ENCODE data around the gene TRPV5.
"Not testable (repeated sequence)": the region's sequence is repeated elsewhere in the genome, so short reads cannot be mapped to it uniquely, and the experiment has no call there.

Gene TRPV5

DNA sequence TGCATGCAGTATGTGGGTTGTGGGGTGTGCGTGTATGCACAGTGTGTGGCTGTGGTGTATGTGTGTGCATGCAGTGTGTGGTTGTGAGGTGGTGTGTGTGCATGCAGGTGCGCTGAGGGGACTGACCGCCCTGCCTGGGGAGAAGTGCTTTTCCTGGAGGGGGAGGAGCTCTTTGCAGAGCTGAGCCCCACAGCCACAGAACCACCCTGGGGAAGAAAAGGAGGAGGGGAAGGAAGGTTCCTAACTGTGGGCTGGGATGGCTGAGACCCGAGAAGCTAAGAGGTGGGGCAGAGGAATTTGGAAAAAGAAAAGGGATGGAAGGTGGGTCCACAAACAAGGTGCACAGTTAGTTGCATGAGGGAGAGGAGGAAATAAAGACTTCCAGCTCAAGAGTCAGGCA, at the start of gene TRPV5:
Gene TRPV5, minus strand, starts transcription at position 123 of the 400 bp plus-strand sequence. CDS start 287 bp downstream, outside the sequence.
- no peak for DNase-seq
- intact Hi-C loops (cut with DNase I): no loop called here

DNA sequence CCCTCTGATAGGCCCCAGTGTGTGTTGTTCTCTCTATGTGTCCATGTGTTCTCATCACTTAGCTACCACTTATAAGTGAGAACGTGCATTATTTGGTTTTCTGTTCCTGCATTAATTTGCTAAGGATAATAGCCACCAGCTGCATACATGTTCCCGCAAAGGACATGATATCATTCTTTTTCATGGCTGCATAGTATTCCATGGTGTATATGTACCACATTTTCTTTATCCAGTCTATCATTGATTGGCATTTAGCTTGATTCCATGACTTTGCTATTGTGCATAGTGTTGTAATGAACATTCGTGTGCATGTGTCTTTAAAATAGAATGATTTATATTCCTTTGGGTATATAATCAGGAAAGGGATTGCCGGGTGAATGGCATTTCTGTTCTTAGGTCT, 44.9 kb upstream of the TRPV5 start:
- intact Hi-C loops (cut with DNase I): not testable (repeated sequence)

DNA sequence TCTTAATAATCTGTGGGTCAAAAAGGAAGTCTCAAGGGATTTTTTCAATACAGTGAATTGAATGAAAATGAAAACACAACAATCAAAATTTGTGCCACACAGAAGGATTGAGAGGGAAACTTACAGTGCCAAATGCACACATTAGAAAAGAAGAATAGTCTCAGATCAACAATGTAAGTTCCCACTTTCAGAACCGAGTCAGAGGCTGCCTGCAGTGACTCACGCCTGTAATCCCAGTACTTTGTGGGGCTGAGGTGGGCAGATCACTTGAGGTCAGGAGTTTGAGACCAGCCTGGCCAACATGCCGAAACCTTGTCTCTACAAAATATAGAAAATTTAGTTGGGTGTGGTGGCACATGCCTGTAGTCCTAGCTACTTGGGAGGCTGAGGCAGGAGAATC, 41.1 kb upstream of the TRPV5 start:
- intact Hi-C loops (cut with DNase I): no loop called here
- no peak for DNase-seq

More for the DNA sequence above, 44.9 kb upstream of the TRPV5 start:
- not testable (repeated sequence) for DNase-seq

DNA sequence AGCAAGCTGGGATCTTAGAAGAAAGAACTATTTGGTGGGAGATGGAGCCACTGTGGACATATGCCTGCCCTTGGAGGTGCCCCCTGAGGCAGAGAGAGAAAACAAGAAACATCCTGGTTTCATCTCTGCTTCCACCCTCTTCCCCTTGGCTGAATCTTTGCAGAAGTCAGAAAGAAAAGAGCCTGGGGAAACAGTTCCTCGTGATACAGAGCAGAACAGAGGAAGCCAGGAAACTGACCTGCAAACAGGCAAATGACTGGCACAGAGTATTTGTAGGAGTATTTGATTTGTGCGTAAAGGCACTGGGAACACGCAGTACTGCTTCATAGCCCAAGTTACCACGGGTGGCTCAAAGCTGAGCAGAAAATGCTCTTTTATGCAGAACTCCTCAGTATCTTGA, 35.6 kb upstream of the TRPV5 start:
- intact Hi-C loops (cut with DNase I): no loop called here
- DNase-seq: no peak

DNA sequence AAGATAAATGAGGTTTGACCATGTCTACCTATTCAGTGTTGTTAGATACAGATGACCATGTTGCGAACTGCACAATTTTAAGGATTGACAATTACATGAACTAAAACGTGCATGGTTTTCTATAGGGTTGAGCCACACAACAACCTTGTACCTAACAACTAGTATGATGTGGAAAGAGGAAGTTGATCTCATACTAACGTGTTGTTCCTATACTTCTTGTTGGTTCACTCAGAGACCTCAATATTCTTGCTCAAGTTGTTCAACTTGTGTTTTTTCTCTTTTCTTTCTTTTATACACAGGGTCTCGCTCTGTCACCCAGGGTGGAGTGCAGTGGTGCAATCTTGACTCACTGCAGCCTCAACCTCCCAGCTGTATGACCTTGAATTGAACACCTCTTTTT, 34.7 kb upstream of the TRPV5 start:
- DNase-seq: no peak
- intact Hi-C loops (cut with DNase I): no loop called here

DNA sequence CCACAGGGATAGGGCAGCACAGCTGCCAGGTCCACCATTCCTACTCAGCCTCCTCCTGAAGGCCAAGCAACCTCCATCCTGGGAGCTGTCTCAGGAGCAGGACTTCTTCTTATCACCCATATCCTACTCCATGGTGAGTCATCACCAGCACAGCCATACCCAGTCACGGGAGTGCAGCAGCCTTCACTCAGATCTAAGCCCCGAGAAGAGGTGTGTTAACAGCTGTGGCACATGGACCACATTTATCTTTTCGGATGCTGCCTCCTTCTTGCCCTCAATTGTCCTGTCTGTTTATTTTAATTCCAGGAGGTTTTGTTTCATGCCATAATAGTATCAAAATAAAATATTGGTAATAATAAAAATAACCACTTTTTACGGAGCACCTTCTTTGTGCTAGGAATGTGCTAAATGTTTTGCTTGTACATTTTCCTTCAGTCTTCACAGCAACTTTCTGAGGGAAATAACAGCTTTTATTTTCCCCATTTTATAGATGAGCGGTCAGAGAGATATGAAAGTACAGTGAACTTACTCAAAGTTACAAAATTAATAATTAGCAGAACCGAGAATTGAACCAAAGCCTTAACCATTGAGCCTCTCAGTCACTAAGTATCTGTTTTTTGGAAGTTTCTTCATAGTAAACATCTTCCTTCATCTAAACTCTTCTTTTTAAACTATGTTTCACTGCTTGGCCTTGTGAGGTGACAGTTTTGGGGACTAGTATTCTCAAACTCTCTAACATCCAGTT, 31.1 kb upstream of the TRPV5 start:
- DNase-seq: no peak
- intact Hi-C loops (cut with DNase I): no loop called here

DNA sequence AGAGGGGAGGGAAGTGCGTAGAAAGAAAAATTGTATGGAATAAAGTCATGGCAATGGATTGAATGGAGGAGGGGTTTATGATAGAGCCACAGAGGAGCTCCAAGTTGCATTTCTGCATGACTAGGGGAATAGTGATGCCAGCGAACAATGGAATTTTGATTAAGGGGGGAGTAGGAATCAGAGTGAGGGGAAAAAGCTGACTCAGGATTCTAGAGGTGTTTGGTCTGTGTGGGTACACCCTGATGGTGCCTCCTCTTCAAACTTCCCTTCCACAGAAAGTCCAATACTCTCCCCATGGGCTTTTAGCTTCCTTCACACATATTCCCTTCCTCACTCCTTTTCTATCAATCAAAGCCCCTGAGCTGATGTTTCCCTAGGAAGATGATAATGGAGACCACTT, 30.4 kb upstream of the TRPV5 start:
- intact Hi-C loops (cut with DNase I): no loop called here
- no peak for DNase-seq

DNA sequence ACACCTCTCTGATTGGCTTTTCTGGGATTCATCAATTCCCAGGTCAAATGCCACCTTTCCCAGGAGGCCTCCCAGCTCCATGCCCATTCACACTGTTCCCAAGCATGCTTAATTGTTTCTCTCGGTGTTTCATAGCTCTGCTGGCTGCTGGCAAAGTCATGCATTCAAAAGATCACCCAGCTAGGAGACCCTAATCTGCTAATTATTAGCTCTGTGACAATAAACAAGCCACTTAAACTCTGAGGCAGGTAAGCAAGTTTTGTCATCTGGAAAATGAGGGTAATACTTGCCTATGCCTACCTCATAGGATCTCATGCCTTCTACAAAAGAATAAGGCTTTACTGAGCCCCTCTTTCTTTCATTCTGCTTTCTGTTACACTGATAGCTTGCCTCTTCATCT, 29.4 kb upstream of the TRPV5 start:
- DNase-seq: no peak
- intact Hi-C loops (cut with DNase I): no loop called here

DNA sequence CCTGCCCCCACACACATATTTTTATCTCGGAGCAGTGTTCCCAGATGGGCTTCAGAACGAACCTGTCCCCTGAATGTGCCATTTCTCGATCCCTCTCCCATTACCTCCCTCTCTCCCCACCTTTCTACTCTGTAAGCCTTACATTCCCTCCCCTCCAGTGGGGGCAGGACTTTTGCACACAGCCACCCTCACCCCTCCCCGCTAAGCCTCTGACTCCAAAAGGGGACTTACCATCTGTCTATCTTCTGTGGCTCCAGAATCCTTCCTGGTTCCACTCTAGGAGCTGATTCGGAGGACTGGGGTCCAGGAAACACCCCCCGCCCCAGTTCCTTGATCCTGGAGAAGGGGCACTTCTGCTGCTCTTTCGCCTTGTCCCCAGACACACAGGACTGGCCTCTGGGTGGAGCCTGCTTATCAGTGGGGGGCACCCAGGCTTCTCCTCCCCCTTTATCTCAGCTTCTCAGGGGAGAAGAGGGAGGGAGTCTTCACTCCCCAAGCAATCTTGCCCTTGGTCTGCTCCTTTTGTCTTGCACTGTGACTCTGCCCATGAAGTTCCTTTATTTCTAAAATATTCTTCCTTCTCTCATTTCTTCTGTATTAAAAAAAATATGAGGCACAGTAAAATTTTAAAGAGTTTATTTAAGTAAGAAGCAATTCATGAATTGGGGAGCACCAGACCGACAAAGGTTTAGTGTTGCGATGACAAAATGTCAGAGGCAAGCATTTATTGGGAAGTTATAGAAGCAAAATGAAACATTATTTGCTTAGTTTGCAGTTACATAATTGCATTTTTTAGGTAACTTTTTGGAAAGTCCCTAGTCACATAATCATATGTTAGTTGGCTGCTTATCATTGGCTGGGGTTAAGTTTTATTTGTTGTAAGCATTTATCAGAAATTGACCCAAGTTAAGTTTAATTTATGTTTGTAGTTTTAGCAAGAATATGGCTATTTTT, 28.7 kb upstream of the TRPV5 start, which contains the start of gene KEL:
Gene KEL, minus strand, starts transcription at position 391 of the 954 bp plus-strand sequence. Its CDS starts 157 bp downstream, at position 234.
- intact Hi-C loops (cut with DNase I): no loop called here
- DNase-seq: no peak

DNA sequence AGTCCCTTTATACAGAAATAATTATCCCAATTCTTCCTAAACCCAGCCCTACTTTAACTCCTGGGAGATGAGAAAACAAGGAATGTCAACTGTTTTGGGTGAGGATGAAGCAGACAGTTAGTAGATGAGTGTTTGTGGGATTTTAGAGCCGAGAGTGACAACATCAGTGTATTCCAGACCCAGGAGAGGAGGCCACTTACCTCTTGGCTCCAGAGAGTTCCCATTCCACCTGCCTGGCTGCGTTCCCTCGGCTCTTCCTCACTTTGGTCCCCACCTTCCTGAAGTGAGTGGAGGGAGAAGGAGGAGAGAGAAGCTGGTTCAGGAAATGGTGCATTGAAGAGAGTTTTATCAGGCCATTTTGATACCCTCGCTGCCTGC, 28.0 kb upstream of the TRPV5 start:
- intact Hi-C loops (cut with DNase I): no loop called here
- DNase-seq: no peak

DNA sequence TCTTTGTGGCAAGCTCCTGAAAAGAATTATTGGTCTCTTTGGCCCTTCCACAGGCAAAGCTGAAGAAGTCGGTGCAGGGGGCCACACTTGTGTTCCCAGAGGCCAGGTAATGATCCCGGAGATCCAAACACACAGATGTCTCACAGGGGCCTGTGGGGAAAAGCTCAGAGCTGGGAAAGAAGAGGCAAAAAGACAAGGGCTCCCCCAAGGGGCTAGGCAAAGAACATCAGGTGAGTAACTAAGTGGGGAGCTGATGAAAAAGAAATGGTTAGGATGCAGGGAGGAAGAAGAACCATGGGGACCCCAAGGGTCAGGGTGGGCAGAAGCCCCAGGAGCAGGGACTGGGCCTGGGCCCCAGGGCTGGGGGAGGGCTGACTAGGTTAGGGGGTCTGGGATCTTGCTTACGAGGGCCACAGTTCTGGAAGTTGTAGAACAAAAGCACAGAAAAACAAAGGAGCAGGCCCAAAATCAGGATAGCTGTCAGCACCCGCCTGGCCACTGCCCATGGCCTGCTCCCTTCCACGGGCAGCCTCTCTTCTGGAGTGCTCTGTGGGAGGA, 27.5 kb upstream of the TRPV5 start:
- DNase-seq: no peak
- intact Hi-C loops (cut with DNase I): no loop called here

DNA sequence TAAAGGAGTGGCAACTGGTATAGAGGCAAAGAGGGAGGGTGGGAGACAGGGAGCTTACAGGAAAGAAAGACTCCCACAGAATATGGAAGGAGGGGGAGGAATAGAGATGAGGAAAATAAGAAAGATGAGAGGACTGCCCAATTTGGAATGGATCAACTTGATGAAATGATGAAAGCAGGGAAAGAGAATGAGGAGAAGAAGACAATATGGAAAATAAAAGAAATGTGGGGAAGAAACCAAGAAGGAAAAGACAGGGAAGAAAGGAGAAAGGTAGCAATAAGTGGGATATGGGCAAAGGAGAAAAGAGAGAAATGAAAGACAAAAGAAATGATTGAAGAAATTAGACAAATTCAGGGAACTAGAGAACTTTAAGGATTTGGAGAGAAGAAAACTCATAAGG, 25.7 kb upstream of the TRPV5 start:
- no peak for DNase-seq
- intact Hi-C loops (cut with DNase I): no loop called here

DNA sequence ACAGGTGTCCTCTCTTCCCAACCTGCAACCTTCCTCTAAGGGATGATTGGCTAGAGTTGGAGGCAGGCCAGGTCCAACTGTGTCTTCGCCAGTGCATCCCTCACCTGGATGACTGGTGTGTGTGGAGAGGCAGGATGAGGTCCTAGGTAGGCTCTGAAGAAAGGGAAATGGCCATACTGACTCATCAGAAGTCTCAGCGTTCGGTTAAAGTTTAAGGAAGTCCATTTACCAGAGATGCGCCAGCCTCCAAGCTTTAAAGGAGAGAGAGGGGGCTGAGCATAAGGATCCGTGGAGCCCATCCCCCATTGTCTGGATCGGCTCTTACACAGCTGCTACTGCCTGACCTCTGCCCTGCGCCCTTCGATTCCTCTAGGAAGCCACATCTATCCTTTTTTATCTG, 24.2 kb upstream of the TRPV5 start:
- DNase-seq: no peak

DNA sequence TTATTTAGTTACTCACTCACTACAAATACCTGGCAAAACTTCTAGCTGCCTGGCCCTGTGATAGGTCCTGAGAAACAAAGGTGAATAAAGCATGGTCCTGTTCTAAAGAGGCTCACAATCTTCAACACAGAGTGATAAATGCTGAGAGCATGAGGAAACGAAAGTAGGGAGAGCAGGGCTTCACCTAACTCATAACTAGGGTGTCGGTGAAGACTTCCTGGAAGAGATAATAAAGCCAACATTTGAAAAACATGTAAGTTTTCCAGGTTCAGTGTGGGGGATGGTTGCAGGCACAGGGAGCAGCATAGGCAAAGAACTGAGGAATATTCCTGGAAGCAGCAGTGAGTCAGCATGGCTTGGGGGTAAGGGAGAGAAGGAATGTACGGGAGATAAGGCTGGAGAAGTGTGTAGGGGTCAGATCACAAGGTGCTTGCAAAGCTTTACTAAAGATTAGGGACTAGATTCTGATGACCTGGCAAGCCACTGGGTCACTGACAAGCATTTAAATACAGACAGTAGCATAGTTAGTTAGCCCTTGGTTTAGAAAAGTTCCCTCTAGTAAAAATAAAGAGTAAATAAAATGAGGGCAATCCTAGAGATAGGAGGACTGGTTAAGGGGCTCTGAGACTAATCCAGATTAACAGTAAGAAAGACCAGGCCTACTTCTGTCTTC, 23.5 kb upstream of the TRPV5 start:
- no peak for DNase-seq
- intact Hi-C loops (cut with DNase I): no loop called here

More for the DNA sequence above, 24.2 kb upstream of the TRPV5 start:
- intact Hi-C loops (cut with DNase I): no loop called here

DNA sequence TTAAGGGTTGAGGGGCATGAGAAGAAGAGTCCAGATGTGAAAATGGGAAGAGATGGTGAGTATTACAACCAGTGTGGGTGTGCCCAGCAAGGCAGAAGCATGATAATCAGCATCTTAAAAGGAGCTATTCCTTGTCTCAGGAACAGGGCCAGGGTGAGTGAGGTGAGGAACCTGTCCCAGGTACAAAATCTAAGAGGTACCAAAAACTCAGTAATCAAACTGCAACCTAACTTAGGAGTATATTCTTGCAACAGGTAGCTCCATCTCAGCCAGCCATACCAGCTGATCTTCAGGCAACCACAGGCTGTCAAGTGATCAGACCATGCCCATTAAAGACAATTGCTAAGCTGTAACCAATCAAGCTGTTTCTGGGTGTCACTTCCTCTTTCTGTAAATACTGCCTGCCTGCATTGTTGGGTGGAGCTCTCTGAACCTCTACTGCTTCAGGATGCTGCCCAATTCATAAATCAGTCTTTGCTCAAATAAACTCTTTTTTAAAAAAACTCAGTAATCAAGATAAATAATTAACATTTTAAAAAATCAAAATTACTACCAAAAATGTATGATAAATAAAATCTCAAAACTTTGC, 21.2 kb upstream of the TRPV5 start:
- intact Hi-C loops (cut with DNase I): no loop called here
- no peak for DNase-seq

DNA sequence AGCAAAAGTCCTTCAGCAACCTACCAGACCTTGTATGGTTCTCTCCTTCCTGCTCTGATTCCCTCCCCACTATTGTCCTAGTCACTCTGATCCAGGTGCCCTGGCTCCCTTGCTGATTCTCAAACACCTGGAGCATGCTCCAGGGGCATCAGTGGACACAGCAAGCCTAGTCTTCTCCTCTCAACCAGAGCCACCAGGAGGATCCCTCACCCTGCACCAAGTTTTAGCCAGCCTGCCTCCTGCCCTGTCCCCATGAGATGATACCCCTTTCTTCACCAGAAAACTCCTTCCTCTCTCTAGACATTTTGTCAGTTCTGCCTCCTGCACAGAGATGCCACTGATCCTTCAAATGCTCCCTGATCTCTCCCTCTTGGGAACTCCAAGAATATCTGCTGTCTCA, 16.7 kb upstream of the TRPV5 start:
- no peak for DNase-seq
- intact Hi-C loops (cut with DNase I): no loop called here

DNA sequence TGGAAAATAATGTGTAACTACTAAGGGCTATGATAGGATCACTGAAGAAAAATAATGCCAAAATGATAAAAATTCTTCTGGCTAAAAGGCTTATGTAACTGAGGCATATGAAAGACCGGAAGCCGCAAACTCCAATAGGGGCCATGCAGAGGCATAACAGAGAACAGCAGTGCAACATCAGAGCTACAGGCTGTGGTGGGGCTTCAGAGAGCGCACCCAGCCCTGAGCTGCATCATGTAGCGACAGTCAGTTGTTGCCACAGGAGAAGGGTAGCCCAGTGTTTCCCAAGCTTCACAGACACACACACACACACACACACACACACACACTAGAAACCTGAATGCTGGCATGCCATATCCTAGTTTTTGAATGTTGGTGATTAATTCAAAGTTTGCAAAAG, 15.1 kb upstream of the TRPV5 start:
- intact Hi-C loops (cut with DNase I): no loop called here

DNA sequence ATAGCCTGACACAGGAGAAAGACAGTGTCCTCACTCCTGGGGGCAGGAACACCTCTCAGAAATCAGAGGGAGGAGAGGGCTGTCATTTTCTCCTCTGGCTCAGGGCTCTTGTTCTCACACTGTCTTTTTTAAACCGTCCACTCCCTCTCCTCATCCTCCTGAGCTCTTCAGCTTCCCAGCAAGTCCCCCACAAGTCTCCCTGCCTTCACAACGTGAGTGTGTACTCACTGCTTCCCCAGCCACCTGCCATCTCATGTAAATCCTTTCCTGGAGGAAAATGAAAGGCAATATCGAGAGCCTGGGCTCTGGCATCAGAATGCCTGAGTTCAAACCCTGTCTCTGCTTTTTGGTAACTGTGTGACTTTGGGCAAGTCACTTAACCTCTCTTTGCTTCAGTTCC, 11.5 kb upstream of the TRPV5 start:
- intact Hi-C loops (cut with DNase I): no loop called here
- DNase-seq: no peak

More for the DNA sequence above, 15.1 kb upstream of the TRPV5 start:
- no peak for DNase-seq

DNA sequence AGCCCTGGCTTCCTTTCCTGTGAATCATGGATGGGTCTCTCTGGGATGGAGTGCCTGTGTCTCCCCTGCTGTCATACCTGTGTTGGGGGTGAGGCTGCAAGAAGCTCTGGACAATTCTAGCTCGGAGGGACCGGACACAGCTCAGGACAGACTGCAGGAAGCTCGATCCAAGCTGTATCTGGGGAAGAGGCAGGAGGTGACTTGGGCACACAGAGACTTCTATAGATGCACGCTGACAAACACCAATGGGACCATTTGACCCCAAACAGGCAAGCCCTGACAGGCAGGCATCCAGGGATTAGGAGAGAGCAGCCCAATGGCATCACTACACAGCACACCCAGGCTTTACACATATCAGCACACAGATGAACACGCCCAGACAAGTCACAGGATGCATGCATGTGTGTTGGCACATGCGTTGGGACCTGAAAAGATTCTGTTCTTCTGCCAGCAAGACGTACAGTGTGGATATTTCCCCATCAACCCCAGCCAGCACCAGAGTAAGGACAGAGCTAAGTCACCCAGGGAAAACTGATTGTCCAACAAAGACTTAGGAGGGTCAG, 10.2 kb upstream of the TRPV5 start:
- DNase-seq: no peak
- intact Hi-C loops (cut with DNase I): no loop called here
